Fibroblast of upper back skin (primary cell): ENCODE measurements around the gene CTNNA2.

ENCODE experiments used
- DNase-seq: peaks from one replicate; pipeline ENCODE4 v3.0.0-alpha.2; 2013

Gene CTNNA2

DNA sequence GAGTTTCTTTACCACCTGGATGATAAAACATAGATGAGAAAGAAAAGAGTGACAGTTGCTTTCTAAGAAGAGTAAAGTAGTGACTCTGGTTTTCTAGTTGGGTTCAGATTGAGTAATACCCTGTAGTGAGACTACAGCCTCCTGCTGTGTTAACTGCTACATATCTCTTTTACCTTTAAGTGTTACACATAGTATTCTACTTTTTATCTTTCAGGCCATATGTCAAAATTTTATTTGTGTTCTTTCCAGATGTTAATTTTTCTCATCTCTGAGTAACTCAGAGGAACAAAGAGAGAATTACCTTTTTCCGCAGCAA is 348.2 kb downstream of the CTNNA2 start:
- DNase-seq: no peak

DNA sequence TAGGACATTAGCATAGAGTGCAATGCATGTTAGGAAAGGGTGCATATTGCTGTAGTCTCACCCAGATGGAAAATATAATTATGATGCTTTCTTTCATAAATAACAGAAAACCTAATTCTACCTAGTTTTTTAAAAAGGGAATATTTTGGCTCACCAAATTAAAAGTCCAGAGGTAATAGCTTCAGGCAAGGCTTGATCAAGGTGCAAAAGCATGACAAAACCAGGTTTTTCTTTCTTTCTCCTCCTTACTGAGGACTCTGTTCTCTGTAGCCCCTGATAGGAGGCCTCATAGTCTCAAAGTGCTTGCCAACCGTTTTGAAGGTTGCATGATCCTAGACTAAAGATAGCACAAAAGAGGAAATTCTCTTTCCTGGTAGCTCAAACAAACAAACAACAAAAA is 349.9 kb downstream of the CTNNA2 start:
- DNase-seq: no peak

DNA sequence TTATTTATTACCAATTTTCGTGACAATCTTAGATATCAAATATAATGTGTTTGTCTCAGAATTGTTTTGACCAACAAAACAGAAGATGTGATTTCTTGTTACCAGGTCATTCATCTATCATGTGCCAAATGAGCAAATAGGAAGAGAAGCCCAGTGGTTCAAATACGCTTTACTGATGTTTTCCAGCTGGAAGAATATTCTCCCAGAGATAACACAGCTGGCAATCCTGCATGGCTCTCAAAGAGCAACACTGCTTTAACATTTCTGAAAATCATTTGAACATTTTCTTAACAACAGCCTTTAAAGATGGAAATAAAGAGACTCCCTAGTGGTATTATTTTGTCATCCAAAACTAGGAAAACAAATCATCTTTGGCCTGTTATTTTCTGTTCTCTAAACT is 359.8 kb downstream of the CTNNA2 start:
- DNase-seq: no peak

DNA sequence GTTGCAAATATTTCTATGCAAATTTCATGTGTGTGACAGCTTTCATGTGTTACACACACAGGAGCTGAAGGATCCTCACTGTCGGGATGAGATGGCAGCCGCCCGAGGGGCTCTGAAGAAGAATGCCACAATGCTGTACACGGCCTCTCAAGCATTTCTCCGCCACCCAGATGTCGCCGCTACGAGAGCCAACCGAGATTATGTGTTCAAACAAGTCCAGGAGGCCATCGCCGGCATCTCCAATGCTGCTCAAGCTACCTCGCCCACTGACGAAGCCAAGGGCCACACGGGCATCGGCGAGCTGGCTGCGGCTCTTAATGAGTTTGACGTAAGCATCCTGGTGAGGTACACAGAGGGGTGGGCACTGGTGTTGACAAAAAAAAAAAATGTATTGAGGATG is 361.2 kb downstream of the CTNNA2 start:
- DNase-seq: no peak

DNA sequence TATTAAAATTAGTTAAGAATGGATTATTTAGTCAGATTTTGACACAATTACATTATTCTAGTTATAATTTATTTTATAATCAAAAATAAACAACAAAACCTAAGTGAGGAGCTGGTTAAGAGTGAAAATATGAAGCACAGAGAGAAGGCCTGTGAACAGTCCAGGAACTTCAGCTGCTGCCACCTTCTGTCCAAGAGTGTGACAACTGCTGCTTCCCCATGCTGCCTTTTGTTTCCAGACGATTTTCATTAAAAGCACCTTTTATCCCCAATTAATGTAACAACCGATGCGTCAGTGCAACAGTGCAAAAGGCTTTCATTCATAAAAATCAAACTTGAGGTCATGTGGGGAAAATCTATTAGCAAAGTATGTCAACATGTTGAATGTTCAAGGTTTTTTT is 363.6 kb downstream of the CTNNA2 start:
- DNase-seq: peak; percentile 11

DNA sequence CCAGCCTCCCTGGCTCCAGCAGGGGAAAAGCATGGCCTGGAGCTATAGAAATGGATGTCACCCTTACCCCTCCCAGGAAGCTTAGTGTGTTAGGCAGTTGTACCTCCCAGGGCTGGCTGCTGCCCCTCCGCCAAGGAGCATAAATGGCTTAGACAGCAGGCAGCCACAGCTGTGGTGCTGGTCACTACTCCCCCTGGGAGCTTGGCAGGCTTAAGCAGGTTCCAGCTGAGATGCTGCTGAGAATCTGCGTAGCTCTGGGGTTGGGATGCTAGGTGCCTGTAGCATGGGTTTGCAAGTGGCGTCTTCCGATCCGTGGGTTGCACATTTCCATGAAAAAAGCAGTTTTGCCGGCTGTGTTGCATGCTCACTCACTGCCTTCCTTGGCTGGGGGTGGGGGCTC is 369.7 kb downstream of the CTNNA2 start:
- DNase-seq: no peak

DNA sequence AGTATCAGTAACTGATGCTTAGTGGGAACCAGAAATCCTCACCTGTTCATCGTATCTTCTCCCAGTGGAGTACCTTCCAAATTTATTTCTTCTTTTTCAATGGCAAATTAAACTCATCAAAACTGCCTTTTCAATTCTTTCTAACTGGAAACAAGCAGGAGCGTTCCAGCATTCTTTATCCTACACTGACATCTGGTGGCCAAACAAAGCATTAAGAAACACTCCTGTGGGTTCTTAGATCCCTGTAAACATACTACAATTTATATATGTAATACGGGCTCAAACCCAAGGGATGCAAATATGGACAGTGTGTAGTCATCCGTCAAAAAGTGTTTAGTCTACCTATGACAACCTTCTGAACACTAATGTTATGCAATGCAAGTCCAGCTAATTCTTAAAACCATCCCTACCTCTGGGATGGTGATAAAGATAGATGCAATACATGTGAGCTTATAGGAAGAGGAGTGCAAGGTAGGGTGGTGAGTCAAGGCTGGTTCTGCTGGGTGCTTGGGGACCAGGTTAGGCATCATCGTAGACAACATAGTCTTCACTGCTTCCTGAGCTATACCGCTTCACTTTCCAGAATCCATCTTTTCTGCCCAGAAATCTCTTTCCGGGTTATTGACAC is 375.0 kb downstream of the CTNNA2 start:
- DNase-seq: peak; percentile 62

DNA sequence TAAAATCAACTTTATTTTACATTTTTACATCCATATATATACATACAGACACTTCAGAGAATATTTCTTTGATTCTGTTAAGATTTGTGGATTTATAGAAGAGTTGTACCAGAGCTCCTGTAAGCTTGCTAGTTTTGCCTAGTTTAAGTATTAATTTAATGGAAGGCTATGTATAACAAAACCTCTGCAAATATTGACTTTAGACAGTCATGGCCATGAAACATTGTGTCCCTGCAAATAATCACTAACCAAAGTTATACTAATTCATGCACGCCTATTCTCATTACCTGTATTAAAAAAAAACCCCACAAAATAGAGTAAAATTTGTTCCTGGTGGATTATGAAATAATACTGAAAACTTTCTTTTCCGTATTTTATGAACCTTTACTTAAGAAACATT is 379.3 kb downstream of the CTNNA2 start:
- DNase-seq: no peak

DNA sequence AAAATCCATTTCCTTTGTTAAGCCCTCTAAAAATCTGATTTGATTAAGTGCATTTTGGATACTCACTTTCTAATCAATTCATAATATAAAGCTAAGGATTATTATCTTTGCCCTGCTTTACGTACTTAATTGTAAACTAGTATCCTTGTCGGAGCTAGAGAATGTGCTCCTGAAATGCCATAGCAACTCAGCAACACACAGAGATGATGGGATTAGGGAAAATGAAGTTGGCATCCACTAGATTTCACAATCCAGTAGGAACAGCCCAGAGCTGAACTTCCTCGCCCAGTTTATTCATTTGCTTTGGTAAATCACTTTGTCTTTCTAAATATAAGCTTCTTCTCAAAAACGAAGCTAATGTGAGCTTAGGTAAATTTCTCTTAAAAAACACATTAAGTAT is 386.3 kb downstream of the CTNNA2 start:
- no peak for DNase-seq

DNA sequence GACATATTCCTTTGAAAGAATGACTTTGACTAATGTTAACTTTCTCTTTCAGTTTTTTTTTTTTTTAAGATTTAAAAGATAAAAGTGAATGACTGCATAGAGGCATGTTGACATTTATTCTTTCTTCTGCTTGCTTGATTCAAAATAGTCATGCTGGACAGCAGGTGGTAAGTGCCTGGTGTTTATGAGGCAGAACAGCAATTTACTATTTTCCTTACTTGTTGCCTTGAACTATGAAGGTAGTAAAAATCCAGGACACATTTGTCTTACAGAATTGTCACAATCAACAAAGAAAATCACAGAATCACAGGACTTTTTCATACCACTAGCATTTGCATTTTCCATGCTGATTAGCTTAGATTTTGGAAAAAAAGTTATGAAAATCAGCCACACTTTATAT is 388.3 kb downstream of the CTNNA2 start:
- no peak for DNase-seq

DNA sequence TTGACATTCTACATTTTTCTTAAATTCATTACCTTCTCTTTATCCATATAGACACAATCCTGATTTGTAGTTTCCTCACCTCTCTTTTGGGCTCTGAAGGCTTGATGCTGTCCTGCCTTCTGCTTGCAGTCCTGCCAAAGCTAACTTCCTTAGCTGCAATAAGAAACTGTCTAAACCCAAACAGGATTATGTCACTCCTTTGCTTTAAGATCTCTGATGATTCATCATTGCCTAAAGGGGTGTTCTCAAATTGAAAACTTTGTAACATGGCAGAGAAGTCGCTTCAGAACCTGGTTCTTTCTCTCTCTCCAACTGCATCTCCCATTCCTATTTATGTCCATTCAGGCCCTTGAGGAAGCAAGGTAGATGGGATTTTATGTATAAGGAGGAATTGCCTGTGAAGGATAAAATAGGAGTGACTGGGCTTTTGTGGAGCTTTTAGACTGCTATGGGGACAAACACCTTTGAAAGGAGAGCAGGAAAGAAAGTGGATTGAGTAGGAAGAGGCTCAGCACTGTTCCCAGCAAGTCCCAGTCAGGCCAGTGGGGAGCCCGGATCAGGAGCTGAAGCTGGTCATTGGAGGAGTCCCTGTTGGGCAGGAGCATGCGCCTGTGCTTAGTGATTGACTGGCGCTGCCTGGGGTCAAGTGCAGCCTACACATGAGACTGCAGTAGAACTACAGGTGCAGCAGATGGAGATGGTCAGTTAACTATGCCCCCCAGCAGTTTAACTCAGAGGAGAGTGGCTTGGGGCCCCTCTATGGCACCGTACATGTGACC is 390.6 kb downstream of the CTNNA2 start:
- DNase-seq: no peak

DNA sequence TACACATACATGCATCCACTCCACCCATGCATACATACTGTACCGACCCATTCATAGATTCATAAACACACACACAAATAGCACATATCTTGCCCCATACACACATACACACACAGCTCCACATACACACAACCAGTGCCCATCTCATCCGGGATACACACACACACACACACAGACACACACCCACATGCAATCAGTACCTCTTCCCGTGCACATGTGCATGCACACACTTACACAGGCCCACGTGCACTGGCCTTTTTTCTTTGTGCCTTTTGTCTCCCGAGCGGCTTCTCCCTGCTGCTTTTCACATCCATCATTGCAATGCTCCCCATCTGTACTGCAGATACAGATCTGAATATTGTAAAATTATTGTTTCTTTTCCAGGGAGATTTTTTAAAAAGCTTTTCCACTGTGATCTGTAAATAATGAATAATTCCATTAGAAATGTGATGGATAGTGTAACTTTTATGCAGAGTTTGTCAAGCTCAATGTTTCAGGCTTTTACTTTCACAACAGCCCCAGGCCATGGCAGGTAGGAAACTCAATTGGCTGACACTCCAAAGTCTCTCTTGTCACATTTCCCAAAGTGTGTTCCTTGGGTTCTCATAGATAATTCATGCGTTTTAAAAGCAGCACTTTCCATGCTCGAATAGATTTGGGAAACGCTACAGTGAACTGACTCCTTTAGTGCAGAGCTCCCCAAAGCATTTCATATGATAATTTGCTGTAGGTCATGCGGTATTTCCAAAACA is 393.5 kb downstream of the CTNNA2 start:
- no peak for DNase-seq

DNA sequence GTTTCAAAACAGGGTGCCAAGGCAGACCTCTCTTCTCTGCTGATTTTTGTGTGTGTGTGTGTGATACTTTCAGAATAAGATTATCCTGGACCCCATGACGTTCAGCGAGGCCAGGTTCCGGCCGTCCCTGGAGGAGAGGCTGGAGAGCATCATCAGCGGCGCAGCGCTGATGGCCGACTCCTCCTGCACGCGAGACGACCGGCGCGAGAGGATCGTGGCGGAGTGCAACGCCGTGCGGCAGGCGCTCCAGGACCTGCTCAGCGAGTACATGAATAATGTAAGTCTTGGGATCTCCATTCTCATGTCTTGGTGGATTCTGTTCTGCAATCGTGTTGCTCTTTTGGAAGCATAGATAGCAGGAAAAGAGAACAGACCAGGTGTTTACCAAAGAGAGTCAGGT is 396.7 kb downstream of the CTNNA2 start:
- no peak for DNase-seq

DNA sequence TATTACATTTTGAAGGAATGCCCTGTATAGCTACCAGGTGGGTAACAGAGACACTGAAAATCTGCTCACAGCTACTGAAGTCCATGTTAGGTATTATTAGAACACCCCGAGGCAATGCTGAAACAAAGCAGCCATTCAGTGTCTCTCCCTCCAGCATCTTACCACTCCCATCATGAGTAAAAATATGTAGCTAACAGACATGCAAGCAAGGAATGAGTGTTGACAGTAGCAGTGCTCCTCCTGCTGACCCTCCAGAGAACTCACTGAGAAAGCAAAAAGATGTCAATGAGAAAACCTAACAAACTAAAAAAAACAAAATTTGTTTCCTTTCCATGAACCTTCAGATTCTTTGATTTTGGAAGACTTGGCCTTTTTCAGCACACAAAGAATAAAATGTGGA is 397.8 kb downstream of the CTNNA2 start:
- no peak for DNase-seq

DNA sequence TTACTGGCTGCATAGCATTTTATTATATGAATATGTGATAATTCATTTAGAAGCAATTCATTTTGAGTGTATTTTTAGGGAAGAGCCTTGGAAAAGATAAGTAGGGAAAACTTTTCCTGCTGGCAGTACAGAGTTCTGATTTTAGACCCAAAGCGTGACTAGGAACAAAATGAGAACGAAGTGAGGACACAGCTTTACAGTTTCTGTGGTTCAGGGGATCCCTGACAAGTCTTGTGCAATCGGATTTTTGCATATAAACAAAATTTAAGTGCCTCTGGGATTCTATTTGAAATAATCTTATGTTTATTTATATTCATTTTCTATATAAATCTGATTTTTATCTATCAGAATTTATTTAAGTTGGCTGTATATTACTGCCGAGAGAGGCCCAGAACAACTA is 402.6 kb downstream of the CTNNA2 start:
- no peak for DNase-seq

DNA sequence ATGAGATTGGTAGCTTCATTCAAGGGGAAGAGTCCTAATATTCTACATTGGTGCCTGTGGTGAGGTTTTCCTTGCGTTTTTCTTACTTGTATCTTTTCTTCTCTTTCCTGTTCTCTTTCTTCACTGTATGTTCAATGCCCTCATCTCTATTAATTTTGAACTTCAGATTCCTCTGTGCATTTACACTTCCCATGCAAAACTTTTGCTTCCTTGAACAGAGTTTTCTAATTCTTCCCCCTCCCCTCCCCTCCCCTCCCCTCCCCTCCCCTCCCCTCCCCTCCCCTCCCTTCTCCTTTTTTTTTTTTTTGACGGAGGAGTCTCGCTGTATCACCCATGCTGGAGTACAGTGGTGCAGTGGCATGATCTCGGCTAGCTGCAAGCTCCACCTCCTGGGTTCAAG is 403.4 kb downstream of the CTNNA2 start:
- DNase-seq: no peak

DNA sequence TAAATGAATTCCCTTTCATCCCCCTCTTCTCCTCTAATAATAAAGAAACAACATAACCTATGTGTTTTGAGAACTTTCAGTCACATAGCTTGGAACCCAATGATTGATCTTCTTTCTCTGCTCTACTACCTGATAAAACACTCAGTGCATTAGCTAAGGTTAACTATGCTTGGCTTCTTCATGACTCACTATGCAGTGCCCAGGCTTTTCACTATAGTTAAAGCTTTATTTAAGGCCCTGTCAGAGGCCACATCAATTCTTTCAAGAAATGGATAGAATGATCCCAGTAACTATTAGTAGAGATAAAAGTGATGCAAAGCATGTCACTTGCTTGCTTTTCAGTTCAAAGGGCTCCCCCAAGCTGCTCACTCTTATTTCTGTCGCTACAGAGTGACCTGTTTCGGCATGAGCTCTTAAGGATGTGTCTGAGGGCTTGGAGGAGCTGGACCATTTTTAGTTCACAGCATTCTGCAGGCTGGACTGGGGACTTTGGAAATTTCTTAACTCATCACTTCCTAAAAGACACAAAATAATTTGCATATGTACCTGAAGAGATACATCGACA is 407.7 kb downstream of the CTNNA2 start:
- DNase-seq: no peak

DNA sequence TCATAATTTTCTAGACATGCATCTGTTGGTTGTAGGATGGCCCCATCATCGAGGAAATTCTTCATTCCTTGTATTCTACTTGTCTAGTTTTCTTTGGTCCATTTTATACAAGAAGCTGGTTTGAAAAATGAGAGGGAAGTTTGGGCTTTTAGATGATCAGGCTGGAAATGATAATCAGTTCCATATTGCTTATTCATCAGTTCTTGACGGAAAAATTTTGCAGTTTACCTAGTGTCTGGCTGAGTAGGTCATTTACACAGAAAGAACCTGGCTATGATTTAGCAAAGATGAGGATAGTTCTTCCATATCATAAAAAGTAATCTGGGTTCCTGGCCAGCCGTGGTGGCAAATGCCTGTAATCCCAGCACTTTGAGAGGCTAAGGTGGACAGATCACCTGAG is 416.8 kb downstream of the CTNNA2 start:
- no peak for DNase-seq

DNA sequence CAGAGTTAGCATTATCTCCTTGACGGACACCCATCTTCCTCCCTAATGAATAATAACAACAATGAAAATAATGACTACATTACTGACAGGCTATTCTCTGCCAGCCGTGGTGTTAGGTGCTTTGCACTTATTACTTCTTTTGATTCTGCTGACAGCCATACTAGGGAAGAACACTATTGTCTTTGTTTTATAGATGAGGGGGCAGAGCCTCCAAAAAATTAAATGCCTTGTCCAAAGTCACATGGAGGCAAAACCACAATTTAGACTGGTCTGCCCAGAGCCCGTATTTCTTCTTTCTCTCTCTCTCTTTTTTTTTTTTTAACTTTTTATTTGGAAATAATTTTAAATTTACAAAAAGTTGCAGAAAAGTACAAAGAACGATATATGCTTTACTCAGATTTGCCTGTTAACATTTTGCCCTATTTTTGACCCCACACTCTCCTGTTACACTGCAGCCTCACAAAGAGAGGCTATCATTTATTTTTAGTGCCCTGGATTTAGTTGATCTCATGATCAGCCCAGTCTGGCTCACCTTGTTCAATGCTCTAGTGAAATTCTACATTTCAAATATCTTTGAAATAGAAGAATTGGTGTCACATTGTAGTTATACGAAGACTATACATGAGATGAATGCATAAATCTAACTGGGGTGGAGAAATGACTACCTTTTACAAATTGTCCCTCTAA is 422.3 kb downstream of the CTNNA2 start:
- no peak for DNase-seq

DNA sequence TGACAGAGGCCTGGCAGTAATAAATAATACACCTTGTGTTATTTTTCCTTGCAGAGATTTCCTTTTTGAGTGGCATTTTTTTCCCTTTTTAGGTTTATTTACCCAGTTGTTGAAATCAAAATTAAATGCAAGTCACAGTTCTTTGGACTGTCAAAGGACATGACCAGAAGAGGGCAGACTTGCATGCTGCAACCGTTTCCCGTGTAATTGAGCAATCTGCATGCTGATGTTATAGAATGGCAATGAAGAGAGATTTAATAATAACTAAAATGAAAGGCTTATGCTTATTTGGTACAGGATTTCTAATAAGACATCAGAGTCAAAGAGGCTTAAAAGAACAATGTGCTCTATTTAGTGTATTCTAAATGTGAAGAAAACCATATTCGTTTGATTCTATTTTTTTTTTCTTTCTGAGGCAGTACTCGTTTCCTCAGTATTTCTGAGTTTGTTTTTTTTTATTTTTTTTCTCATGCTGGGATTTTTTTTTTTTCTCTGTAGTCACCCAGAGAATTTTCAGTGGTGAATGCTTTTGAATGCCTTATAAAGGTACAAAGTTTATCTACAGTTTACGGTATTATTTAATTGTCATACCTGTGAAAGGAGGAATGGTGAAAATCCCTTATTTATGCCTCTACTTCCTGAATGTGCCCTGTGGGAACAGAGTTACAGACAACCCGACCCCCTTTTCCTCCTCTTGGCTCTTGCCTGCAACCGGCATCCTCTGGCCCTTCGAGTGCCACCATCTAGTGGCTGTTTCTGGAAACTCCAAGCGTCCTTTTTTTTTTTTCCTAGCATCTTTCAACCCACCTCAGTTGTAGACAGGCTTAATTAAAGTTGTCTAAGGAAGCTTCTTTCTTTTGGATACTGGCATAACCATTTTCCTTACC is 423.2 kb downstream of the CTNNA2 start:
- DNase-seq: peak; percentile 77

DNA sequence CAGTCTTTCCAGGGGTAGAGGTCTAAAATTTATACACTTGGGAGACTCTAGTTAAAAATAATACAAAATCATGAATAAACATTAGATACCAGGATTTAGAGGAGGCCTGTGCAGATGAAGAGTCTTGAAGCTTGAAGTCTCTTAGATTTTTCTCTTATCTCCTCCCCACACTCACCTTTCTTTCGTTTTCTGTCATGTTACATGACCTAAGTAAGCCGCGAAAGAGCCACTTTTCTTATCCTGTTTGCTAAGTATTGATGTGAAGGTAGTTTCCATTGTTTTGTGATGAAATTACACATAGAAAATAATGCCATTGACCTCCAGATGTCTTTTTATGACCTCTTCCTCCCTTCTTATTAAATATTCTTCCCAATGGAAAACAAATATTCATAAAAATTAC is 423.9 kb downstream of the CTNNA2 start:
- no peak for DNase-seq

DNA sequence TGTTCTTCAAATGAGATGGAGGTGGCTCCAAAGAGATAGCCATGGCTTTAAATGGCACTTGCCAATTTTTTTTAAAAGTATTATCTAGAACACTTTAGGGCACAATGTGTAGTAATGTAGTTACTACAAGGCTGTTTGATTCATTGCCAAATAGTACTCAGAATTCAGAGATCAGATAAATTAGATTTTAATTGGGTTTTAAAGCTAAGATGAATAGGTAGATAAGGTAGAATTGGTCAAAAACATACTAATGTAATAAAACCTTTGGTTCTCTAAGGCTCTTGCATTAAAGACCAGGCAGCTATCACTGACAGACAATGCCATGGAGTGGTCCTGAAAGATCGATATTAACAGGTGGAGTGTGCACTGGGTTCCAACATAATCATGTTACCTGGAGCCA is 425.8 kb downstream of the CTNNA2 start:
- no peak for DNase-seq
